ENCODE results near the gene FOXF1. TPM values are rescaled to one million over a fixed set of nuclear protein-coding genes. Genes with fewer than 3 reads are reported as not detected.

FOXF1 gene
- polyA plus RNA-seq, 3 donors = not detected

GRCh38 chr16:86503830-86504229 lies 6.5 kb upstream of the FOXF1 start:
- Mint-ChIP-seq H3K27me3 (ENCODE audit: low read depth in 3 of 3) (peaks cover 98 to 99% (median 98%) of the 10 kb centered on the region in 3 donors), H3K36me3 (peaks cover 0 to 13% of the 10 kb centered on the region in 2 donors), H3K4me1 (peaks cover 13% of the 10 kb centered on the region), H3K9me3 (peaks cover 0 to 24% (median 8%) of the 10 kb centered on the region in 7 donors), H3K27ac (no peak overlapping the region), H3K4me3 (peak overlapping the region in 1 of 2 donors; percentile 89)
- Histone ChIP-seq H3K4me3 (replicated peaks in 1 of 3; ENCODE audit: low read depth in 2 of 3, low read length in 3 of 3) (no peak overlapping the region), H3K27me3 (ENCODE audit: control insufficient read depth in 2 of 2, insufficient read depth in 2 of 2, low read length in 2 of 2) (peaks cover 93 to 96% of the 10 kb centered on the region in 2 donors), H2AFZ (ENCODE audit: insufficient read depth, low read depth, low read length, poor library complexity, severe bottlenecking) (no peak overlapping the region), H3K9me3 (replicated peaks in 1 of 2; ENCODE audit: control insufficient read depth in 1 of 2, insufficient read depth in 1 of 2, low read length in 2 of 2) (peaks cover 0 to 71% of the 10 kb centered on the region in 2 donors), H3K36me3 (replicated peaks in 1 of 2; ENCODE audit: control insufficient read depth in 1 of 2, insufficient read depth in 2 of 2, low read length in 2 of 2) (no peaks in the 10 kb centered on the region), H3K9ac (ENCODE audit: insufficient read depth, low read length, poor library complexity, severe bottlenecking) (no peak overlapping the region), H4K20me1 (ENCODE audit: insufficient read depth, low read length) (no peaks in the 10 kb centered on the region), H3K27ac (ENCODE audit: low read depth in 1 of 2, low read length in 2 of 2) (no peak overlapping the region), H3K4me1 (ENCODE audit: control insufficient read depth in 1 of 2, insufficient read depth in 2 of 2, low read length in 2 of 2) (no peaks in the 10 kb centered on the region), H3K79me2 (ENCODE audit: insufficient read depth, low read length) (no peaks in the 10 kb centered on the region), H3K4me2 (replicated peaks; ENCODE audit: extremely low read depth, low read length, poor library complexity, severe bottlenecking) (no peak overlapping the region)
- TF ChIP-seq CTCF (IDR thresholded peaks at IDR 0.05) = no peak
- intact Hi-C loops (cut with micrococcal nuclease) = no loop called here
- WGBS (ENCODE audit: insufficient coverage) = 28% methylated on average over 3 of the region's 6 CpGs
- DNase-seq = no peak

- peak overlapping the region in 1 of 2 donors; percentile 89 for H3K4me3 Mint-ChIP-seq
- no peak overlapping the region for H3K9ac ChIP-seq (ENCODE audit: insufficient read depth, low read length, poor library complexity, severe bottlenecking)
- H3K27me3 Mint-ChIP-seq (ENCODE audit: low read depth in 3 of 3) = peaks cover 95 to 99% (median 98%) of the 10 kb centered on the region in 3 donors
- H2AFZ ChIP-seq (ENCODE audit: insufficient read depth, low read depth, low read length, poor library complexity, severe bottlenecking) = no peak overlapping the region
- no peaks in the 10 kb centered on the region for H4K20me1 ChIP-seq (ENCODE audit: insufficient read depth, low read length)
- intact Hi-C loops (cut with micrococcal nuclease) = no loop called here
- no peaks in the 10 kb centered on the region for H3K36me3 ChIP-seq (replicated peaks in 1 of 2; ENCODE audit: control insufficient read depth in 1 of 2, insufficient read depth in 2 of 2, low read length in 2 of 2)
- peaks cover 0 to 28% (median 8%) of the 10 kb centered on the region in 7 donors for H3K9me3 Mint-ChIP-seq
- no peak overlapping the region for H3K27ac ChIP-seq (ENCODE audit: low read depth in 1 of 2, low read length in 2 of 2)
- H3K4me2 ChIP-seq (replicated peaks; ENCODE audit: extremely low read depth, low read length, poor library complexity, severe bottlenecking) = no peak overlapping the region
- no peaks in the 10 kb centered on the region for H3K79me2 ChIP-seq (ENCODE audit: insufficient read depth, low read length)
- peaks cover 0 to 13% of the 10 kb centered on the region in 2 donors for H3K36me3 Mint-ChIP-seq
- WGBS (ENCODE audit: insufficient coverage) = 15% methylated on average over 26 of the region's 27 CpGs
- peaks cover 92 to 96% of the 10 kb centered on the region in 2 donors for H3K27me3 ChIP-seq (ENCODE audit: control insufficient read depth in 2 of 2, insufficient read depth in 2 of 2, low read length in 2 of 2)
- H3K4me1 Mint-ChIP-seq = peaks cover 17% of the 10 kb centered on the region
- peaks cover 0 to 68% of the 10 kb centered on the region in 2 donors for H3K9me3 ChIP-seq (replicated peaks in 1 of 2; ENCODE audit: control insufficient read depth in 1 of 2, insufficient read depth in 1 of 2, low read length in 2 of 2)
- DNase-seq = no peak
- TF ChIP-seq CTCF (IDR thresholded peaks at IDR 0.05) = no peak
- no peak overlapping the region for H3K4me3 ChIP-seq (replicated peaks in 1 of 3; ENCODE audit: low read depth in 2 of 3, low read length in 3 of 3)
- no peak overlapping the region for H3K27ac Mint-ChIP-seq
- H3K4me1 ChIP-seq (ENCODE audit: control insufficient read depth in 1 of 2, insufficient read depth in 2 of 2, low read length in 2 of 2) = peaks cover 3 to 6% of the 10 kb centered on the region in 2 donors
These were observed 5.8 kb upstream of the FOXF1 start for GRCh38 chr16:86504315-86505184.
